Measurements from ENCODE around the gene NPAS4.
"Not testable (repeated sequence)": the region's sequence is repeated elsewhere in the genome, so short reads cannot be mapped to it uniquely, and the experiment has no call there.

NPAS4 gene

DNA sequence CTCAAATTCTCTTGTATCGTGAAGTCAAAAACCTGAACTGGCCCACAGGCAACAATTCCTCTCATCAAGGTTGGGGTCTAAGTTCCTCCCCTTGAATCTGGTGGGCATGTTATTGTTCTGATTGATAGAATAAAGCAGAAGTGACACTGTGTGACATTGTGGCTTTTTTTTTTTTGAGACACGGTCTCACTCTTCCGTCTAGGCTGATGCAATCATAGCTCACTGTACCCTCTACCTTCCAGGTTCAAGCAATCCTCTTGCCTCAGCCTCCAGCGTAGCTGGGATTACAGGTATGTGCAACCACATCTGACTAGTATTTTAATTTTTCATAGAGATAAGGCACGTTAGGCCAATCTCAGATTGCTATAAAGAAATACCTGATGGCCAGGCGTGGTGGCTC lies 37.0 kb downstream of the NPAS4 start:
- DNase-seq (ENCODE audit: low read depth) = no peak

DNA sequence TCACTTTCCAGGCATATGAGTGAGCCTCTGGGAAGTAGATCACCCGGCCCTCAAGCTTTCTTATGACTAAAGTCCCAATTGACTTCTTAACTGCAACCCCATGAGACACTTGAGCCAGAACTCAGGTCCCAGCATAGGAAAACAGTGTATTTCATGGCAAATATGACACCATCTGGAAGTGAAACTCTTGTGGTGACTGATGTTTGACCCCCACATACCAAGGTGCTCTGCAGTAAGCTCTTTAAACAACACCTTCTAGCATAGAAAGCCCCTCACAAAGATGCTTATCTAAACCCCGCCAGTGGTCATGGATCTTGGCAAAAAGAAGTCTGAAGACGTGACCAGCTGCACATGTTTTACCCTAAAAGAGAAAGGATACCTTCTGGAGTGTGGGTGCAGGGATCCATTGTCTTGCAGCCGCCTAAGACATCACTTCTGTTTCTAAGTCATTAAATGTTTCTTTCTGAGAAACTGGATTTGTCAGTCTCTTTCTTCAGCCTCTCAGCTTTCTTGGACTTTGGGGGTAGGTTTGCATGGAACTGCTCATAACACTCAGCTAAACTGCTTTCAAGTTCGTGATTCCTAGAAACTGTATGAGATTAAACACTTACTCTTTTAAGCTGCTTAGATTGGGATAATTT lies 38.4 kb downstream of the NPAS4 start:
- no peak for DNase-seq (ENCODE audit: low read depth)

DNA sequence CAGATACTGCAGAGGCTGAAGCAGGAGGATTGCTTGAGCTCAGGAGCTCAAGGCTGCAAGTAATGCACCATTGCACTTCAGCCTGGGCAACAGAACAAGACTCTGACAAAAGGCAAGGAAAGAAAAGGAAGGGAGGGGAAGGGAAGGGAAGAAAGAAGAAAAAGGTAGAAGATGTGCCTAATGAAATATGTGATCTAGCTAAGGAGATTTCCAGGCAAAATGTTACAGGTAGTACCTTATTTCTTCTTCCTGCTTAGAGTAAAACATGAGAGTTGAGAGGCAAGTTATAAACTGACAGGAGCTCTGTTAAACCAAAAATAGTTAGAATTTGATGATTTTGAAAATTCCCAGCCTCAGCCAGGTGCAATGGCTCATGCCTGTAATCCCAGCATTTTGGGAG lies 41.2 kb downstream of the NPAS4 start:
- no peak for DNase-seq (ENCODE audit: low read depth)

DNA sequence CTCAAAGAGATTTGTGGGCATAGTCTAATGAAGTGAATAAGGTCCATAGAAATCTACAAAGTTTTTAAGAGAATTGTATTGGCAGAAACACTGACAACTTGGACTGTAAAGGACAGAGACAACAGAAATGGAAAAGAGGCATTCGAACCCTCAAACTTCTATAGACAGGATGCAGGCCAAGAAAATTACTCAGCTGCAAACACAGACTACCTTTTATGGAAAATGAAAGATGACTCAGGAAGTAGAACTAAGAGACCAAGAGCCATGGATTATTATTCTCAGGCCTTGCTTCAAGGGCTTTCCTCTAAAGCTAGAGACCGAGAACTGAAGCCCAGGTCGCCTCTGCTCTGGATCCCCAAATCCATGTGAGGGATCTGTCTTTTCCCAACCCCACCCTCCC lies 42.1 kb downstream of the NPAS4 start:
- no peak for DNase-seq (ENCODE audit: low read depth)

DNA sequence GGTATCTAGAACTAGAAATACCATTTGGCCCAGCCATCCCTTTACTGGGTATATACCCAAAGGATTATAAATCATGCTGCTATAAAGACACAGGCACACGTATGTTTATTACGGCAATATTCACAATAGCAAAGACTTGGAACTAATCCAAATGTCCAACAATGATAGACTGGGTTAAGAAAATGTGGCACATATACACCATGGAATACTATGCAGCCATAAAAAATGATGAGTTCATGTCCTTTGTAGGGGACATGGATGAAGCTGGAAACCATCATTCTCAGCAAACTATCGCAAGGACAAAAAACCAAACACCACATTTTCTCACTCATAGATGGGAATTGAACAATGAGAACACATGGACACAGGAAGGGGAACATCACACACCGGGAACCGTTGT lies 43.3 kb downstream of the NPAS4 start:
- not testable (repeated sequence) for DNase-seq (ENCODE audit: low read depth)

DNA sequence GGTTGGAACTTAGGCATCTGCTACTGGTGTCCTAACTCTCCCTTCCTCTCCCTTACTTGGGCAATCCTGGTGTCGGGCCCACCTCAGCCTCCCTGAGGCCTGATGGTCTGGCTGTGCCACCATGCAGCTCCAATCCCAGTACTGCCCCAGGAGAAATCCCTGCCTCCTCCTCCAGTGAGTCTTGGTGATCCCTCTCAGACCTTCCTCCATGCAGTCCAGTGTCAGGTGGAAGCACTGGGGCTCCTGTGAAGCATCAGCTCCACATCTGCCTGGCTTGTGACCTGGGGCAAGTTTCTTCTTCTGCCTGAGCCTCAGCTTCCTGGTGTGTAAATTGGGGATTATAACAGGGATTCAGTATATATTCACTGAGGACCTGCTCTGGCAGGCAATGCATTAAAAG lies 44.1 kb downstream of the NPAS4 start:
- no peak for DNase-seq (ENCODE audit: low read depth)

DNA sequence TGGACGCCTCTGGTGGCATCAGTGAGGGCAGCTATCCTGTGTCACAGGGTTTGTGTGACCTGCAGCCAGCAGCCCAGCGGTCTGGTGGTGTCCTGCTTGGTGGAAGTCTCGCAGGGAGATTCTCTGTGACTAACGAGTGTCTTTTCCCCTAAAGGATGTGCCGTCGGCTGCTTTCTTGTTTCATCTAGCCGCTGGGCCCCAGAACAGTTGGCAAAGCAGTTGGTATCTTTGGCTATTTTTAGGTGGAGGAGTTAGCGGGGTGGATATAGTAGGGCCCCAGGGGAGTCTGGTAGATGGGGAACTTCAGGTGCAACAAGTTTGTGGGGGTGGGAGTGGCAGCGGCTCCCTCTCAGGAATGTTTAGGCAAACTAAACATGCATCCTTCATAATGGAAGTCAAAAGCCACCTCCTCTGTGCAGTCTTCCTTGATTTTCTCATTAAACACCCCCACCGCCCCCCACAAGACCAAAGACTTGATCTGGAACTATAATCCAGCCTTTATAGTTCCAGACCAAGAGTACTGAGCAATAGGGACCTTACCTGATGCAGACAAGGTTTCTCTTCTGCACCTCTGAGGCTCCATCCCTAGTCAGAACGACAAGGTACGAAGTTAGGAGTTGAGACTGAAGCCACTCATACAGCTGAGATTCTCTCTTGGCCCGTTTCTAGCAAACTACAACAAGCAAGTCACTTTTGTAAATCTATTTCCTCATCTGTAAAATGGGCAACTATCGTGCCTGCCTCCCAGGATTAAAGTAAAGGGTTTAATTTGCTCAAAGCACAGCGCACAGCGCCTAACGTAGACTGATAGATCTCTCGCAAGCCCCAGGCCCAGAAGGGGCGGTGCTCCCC lies 44.8 kb downstream of the NPAS4 start:
- DNase-seq (ENCODE audit: low read depth) = no peak

DNA sequence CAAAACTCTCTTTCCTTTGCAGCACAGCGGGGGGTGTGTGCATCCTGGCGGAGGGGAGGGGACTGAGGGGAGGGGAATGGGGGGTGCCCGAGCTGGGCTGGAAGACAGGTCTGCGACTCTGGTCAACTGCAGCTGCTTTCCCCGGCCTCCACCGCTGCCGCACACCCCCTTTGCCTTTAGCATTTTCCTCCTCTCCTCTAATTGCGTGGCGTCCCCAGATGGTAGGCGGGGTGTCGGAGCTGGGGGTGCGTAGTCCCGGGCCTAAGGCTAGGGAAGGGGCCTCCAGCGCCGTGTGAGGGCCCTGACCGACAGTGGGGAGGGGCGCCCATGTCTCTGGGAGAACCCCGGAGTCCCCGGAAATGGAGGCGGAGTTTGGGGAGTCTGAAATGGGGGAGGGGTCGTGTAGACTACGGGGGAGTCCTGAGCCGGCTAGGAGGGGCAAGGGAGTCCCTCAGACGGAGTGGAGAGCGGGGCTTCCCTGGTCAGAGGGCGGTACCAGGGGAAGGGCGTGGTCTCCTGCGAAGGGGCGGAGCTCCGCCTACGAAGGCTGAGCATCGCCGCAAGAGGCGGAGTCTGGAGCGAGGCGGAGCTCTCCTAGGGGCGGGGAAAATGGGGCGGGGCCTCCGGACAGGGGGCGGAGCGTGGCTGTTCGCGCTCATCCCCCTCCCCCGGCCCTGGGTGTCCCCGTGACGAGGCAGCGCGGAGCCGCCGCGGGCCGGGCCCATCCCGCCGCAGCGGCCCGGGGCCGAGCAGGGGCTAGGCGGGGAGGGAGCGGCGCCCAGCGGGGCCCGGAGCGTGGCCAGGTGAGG lies 45.6 kb downstream of the NPAS4 start, which contains the start of gene PELI3:
PELI3 (plus strand) TSS at position 681 of the 809 bp plus-strand sequence. CDS start 1,224 bp downstream, outside the sequence.
- peak; percentile 75 for DNase-seq (ENCODE audit: low read depth)

DNA sequence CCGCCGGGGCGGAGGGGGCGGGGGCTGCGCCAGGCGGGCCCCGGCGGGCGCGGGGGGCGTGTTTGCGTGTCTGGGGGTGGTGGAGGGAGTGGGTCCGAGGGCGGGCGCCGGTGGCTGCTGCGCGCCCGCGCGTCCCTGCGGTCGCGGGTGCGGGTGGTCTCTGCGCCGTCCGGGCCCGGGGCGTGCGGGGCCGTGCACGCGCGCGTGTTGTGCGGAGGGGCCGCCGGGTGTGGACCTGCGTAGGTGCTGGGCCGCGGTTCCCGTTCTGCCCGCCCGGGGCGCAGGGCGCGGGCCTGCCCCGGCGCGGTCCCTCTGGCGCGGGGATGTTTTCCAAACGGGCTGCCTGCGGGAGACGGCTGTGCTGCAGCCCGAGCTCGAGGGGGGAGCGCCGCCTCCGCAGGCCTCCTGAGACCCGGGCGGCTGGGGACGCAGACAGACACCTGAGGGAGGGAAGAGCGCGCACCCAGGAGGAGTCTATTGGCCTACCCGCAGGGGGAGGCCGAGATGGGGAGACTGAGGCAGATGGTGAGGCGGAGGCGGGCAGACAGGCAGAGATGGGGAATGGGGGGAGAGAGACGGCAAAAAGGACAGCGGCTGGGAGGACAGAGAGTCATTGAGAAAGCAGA lies 46.3 kb downstream of the NPAS4 start:
- no peak for DNase-seq (ENCODE audit: low read depth)

DNA sequence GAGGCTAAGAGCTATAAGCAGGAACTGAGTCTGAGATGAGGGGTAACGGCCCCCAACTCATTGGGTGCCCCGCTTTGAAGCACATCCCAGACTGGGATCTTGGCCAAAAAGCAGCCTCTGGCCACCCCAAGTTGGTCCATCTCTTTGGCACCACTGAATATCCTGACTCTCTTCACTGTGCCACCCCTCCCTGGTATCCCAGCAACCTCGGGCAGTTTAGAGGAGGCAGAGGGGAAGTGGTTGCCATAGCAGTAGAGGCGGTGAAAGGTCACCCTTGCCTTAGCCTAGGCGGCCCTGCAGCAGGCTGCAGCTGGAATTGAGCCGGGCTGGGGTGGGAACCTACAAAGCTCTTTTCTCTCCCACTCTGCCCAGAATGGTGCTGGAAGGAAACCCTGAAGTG lies 46.9 kb downstream of the NPAS4 start:
- DNase-seq (ENCODE audit: low read depth) = no peak

DNA sequence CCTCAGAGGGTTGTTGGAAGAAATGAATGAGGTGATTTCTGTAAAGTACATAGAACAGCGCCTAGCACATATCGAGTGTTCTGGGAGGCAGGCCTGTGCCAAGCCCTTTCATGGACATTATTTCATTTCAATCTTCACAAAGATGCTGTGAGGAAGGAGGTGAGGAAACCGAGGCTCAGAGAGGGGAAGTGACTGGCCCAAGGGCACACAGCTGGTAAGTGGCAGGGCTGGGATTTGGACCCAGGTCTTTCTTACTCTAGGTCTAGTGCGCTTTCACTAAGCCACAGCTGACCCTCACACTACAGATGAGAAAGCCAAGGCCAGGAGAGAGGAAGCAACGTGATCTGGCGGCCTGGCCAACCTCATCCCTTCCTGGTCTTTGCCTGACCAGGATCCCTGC lies 47.9 kb downstream of the NPAS4 start:
- no peak for DNase-seq (ENCODE audit: low read depth)

DNA sequence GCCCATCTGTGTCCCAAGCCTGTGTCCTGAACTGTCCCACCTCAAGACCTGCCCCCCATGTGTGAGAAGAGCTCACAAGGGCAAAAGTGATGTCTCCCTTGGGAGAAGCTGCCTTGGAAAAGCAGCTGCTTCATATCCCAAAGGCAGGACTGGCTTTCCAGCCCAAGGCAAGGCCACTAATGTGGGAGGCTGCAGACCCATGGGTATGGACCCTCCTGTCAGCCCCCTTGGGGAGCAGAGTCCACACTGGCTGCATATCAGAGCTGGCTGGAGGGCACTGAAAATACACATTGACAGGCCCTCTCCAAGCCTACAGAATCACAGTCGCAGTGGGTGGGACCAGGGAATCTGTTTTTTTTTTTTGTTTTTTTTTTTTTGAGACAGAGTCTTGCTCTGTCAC lies 48.6 kb downstream of the NPAS4 start:
- DNase-seq (ENCODE audit: low read depth) = no peak

DNA sequence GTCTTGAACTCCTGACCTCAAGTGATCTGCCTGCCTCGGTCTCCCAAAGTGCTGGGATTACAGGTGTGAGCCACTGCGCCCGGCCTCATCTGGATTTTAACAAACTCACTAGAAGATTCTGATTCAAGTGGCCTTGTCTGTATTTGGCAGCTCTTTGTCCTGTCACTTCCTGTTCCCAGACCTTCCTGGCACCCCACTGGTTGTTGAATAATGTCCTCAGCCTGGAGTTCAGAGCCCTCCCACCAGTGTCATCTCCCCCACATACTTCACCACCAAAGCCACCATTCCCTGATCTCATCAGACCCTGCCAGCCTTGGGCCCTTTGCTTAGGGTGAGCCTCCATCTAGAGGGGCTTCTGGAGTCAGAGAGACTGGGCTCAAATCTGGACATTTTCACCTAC lies 49.2 kb downstream of the NPAS4 start:
- no peak for DNase-seq (ENCODE audit: low read depth)

DNA sequence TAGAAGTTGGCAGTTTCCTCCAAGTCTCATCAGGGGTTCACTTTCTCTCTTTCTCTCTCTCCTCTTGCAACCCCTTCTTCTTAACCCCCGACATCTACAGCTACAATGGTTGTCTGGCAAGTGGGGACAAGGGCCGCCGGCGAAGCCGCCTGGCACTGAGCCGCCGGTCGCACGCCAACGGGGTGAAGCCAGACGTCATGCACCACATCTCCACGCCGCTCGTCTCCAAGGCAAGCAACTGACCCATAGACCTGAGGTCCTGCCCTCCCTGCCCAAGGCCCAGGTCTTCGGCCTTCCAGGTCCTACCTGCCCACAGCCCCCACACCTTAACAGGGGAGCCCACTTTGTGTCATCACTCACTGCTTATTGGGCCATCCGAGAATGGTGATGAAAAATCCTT lies 50.3 kb downstream of the NPAS4 start:
- no peak for DNase-seq (ENCODE audit: low read depth)

DNA sequence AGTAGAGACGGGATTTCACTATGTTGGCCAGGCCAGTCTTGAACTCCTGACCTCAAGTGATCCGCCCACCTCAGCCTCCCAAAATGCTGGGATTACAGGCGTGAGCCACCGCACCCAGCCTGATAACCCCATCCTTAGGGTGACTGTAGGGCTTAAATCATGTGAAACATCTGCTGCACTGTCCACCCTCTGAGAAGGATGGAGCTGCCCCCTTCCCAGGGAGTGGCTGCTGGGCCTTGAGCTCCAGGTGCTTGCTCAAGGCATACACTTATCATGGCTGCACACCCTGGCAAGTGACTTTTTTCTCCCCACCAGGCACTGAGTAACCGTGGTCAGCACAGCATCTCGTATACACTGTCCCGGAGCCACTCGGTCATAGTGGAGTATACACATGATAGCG lies 51.2 kb downstream of the NPAS4 start:
- no peak for DNase-seq (ENCODE audit: low read depth)

DNA sequence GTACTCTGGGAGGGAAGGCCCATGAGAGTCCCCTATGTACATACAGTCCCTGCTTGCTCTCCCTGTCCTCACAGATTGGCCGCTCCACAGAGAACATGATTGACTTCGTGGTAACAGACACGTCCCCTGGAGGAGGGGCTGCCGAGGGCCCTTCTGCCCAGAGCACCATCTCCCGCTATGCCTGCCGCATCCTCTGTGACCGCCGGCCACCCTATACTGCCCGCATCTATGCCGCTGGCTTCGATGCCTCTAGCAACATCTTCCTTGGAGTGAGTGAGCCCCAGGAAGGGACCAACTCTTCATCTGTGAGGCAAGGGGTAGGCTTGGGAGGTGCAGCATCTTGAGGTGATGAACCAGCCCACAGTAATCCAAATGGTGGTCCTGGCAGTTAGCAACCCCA lies 52.3 kb downstream of the NPAS4 start:
- DNase-seq (ENCODE audit: low read depth) = no peak

DNA sequence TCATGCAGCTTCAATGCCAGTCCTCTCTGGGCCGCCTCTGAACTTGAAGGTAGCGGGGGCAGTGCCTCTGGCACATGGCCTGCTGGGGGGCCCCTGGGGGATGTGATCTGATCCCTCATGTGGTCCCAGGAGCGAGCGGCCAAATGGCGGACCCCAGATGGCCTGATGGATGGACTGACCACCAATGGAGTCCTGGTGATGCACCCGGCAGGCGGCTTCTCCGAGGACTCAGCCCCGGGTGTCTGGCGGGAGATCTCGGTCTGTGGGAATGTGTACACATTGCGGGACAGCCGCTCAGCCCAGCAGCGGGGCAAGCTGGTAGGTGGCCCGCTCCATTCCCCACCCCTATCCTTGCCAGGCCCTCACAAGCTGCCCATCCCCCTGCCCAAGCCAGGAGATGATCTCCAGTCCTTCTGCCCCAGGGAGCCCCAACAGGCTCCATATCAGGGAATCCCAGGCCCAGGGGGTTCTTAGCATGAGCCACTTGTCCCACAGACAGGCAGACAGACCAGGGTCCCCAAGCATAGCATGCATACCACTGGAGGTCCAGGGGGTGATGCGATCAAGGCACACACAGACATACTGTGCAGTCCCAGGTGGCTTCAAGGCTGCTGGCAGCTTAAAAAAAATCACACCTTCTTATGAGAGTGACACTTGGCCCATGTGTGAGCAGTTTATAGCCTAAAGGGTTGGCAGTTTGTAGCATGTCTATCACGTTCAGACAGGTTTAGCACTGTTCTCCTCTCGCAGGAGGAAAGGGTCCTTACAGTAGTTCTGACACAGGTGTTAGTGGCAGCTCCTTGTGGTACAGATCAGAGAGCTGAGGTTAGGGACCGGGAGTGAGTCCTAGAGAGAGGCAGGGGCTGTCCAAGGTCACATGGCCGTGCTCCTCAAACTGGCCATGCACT lies 53.0 kb downstream of the NPAS4 start:
- DNase-seq (ENCODE audit: low read depth) = no peak

DNA sequence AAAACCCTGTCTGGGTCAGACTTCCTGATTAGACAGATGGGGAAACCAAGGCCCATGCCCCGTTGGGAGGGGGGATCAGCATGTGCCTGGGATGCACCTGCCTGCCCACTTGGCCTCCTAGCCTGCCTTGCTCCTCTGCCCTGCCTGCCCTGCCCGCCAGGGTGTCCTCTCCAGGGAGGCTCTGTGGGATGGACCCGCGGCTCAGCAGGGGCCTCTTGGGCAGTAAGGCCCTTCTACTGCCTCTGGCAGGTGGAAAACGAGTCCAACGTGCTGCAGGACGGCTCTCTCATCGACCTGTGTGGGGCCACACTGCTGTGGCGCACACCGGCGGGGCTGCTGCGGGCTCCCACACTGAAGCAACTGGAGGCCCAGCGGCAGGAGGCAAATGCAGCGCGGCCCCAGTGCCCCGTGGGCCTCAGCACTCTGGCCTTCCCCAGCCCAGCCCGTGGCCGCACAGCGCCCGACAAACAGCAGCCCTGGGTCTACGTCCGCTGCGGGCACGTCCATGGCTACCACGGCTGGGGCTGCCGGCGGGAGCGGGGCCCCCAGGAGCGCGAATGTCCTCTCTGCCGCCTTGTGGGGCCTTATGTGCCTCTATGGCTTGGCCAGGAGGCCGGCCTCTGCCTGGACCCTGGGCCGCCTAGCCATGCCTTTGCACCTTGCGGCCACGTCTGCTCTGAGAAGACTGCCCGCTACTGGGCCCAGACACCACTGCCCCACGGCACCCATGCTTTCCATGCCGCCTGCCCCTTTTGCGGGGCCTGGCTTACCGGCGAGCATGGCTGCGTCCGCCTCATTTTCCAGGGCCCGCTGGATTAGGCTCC lies 54.7 kb downstream of the NPAS4 start:
- DNase-seq (ENCODE audit: low read depth) = no peak
